Measurements from ENCODE around the gene NEDD1.

NEDD1 gene

GRCh38 chr12:96902076-96902475, 5.0 kb upstream of the NEDD1 start:
- DNase-seq: no peak

- DNase-seq: no peak
Measured at GRCh38 chr12:96906498-96906848, 584 bp upstream of the NEDD1 start.

- peak; percentile 44 for DNase-seq
Measured at GRCh38 chr12:96907671-96908422, 790 bp downstream of the NEDD1 start.

DNA sequence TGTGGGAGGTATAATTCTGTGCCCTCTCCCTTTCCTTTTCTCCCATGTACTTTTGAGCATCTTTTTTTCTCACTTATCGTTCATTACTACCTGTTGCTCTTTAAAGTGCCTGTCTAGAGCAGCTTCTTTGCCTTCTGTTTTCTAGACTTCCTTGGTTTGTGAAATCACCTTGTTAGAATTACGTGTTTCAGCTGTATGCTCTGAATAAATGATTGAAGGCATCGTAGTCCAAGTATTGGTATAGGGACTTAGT, 1.3 kb downstream of the NEDD1 start:
- DNase-seq: no peak

- no peak for DNase-seq
Measured at GRCh38 chr12:96912261-96912660, 5.2 kb downstream of the NEDD1 start.

GRCh38 chr12:96912943-96913342, 5.9 kb downstream of the NEDD1 start:
- no peak for DNase-seq

- DNase-seq: no peak
Measured at GRCh38 chr12:96919510-96920210, 12.6 kb downstream of the NEDD1 start.

DNA sequence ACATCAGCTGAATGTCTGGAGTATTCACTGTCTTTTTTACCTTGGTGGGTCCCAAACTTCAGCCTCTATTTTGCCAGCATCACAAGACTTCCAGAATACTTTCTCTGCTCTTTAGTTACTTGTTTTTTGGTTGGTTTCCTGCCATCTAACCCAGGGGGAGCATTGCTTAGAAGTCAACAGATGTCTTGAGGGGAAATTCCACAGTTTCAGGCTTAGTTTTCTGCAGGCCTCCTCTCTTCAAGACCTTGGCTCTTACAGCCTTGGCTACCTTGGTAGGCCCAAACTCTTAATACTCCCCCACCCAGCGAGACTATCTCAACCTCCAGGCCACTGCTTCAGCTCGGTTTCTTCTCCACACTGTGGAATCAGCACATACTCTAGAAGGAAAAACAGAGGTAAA, 41.7 kb downstream of the NEDD1 start:
- no peak for DNase-seq

GRCh38 chr12:96979532-96979931, 72.5 kb downstream of the NEDD1 start:
- no peak for DNase-seq

DNA sequence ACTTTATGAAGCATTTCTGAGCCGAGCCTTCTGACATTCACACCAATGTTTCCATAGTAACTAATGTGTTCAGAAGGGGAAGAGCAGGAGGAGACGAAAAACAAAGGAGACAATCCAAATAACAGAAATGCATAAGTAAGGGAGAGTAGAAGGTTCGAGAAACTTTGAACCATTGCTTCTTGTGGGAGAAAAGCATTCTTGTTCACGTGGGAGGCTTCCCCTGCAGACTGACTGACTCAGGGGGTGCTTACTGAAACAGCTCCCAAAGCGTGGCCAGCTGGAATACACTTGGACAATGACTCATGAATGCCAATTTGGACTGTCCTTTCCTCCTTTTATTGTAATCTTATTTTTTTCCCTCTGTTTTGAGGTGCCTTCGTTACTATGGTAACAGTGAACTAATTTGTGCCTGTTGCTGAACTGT, 73.9 kb downstream of the NEDD1 start:
- DNase-seq: no peak

GRCh38 chr12:96981911-96982310, 74.9 kb downstream of the NEDD1 start:
- no peak for DNase-seq

DNA sequence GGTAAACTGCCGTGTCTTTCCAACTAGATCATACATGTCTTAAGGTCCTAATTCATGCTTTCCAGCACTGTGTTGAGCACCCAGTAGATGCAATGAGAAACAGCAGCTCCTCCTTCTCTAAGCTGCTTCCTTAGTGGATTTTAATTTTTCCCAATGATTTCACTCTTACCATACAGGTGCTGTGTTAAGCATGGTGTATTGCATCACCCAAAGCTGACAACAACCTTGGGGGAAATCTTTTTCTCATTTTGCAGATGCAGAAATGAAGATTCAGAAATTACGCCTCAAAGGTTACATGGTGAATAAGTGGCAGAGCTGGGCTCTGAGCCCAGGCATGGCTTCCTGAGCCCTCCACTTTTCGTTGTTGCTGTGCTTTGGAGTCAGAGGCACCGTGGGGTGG, 75.6 kb downstream of the NEDD1 start:
- DNase-seq: no peak

DNA sequence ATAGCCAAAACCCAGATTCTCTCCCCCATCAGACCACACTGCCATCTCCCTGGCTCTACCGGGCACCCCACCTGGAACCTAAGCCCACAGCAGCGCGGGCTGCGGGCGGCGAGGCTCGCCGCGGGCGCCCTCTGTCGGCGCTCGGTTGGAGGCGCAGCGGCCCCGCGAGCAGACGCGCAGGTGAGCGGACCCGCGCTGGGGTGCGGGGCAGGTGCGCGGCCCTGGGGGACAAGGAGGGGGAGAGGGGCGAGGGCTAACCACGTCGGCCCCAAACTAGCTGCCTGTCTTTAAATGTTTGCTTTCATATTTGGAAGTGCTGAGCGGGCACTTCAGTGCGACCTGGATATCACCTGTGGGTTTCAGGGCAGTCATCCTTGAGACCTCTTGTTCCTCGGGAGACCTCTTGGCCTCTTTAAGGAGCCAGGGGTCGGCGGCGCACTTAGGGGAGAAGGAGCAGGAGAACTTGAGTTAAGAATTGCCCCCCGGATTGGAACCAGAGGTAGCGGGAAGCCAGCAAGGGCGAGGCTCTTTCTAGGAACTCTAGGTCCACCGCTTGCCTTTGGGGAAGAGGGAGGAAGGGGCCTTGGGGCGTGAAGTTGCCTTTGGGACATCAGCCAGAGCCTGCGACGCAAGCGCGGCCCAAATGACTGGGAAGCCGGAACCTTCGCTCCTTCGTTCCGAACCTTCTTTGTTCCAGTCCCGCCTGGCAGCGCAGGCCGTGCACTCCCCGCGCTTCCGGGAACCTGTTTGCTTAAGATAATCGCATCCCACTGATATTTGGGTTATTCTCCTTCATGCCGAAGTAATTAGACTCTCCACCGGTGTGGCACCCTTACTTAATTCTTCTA, 78.7 kb downstream of the NEDD1 start:
- DNase-seq: peak; percentile 63

- peak; percentile 83 for DNase-seq
Measured at GRCh38 chr12:96986883-96987523, 79.9 kb downstream of the NEDD1 start.

DNA sequence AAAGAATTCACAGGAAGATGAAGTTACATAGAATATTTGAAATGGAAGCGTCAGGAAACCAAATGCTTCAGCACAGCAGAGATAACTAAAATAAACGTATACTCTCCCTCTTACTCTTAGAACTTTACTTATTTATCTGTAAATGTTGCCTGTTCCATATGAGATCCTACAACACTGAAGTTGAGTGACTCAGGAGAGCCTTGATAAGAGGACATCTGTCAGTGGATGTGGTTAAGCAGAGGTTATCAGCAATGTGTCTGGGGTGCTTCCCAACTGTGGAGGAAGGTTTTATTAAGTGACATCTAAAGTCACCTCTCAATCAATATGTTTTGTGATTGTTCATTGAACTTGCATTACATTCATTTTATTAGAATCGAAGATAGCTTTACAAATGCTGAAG, 81.9 kb downstream of the NEDD1 start:
- no peak for DNase-seq

DNA sequence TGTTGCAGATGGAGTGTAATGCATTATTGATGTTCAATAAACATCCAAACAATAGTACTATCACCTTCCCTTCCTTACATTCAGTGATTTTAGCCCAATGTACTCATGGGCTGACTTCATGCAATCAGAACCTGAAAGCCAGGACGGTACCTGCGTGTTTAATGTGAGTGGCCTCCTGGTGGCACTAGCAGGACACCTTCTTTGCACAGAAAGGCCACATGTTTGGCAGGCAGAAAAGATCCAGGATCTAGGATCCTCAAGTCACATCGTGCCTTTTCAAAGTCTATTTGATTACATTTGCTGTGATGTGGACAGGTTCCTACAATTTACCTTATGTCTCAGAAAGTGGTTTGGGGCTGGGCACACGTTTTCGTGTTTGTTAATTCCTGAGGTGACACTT, 82.9 kb downstream of the NEDD1 start:
- peak; percentile 19 for DNase-seq

- DNase-seq: no peak
Measured at GRCh38 chr12:96994900-96995299, 87.8 kb downstream of the NEDD1 start.

- DNase-seq: no peak
Measured at GRCh38 chr12:96995861-96996260, 88.8 kb downstream of the NEDD1 start.

DNA sequence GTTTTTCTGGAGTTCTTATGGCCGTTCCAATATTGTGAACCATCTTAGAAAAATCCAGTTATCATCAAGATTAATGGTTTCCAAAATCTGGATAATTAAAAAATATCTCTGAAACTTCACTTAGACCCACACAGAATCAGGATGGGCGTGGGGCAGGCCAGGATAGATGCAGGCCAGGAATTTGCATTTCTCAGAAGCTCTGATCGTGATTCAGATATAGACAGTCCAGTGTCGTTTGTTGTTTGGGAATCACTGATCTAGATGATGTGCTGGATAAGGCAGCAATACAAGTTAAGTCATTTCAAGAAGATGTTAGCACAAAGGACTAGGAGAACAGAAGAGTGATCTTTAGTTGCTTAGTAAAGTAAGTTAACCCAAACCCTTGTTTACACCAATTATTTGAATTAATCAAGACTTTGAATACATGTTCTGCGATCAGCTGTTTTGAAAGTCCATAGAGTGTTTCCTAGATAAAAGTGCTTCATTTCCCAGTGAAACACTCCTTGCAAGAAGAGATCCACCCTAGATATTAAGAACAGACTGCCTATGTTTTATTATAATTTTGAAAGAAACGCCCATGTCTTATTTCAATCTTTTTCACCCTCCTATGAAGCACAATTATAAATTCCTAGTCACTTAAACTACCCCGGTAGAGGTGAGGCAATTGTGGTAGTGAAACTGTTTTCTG, 90.9 kb downstream of the NEDD1 start:
- no peak for DNase-seq

DNA sequence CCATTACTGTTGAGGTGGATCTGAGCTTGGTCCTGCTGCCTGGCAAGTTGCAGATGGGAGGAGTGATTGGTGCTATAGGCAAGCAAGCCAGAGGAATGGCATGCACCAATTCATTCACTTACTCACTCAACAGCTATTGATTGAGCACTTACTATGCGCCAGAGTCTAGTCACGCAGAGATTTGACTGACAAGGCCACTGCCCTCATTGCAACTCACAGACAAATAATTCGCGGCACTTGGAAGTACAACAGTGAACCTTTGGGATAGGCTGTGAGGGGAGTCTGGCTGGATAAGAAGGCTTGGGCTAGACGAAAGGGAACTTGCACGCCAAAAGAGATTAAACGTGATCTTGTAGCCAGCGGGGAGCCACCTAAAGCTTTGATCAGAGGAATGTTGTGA, 96.2 kb downstream of the NEDD1 start:
- no peak for DNase-seq
